Limb (tissue), 2 donors: ENCODE measurements around the gene ZNF675.
"Not testable (repeated sequence)": the region's sequence is repeated elsewhere in the genome, so short reads cannot be mapped to it uniquely, and the experiment has no call there.

Experiments used
- DNase-seq, 2 donors: peaks; one replicate each; pipeline ENCODE4 v3.0.0-alpha.2; 2016; ENCODE audit errors: extremely low spot score in 2 of 2

ZNF675 gene

GRCh38 chr19:23686621-23687423 lies at the start of gene ZNF675:
ZNF675 (minus strand) TSS chr19:23687212; CDS start chr19:23687033, 179 bp downstream.
- DNase-seq, result peak; percentile 91 to 92

- not testable (repeated sequence) for DNase-seq
Measured at GRCh38 chr19:23730729-23731465, 43.9 kb upstream of the ZNF675 start.

DNA sequence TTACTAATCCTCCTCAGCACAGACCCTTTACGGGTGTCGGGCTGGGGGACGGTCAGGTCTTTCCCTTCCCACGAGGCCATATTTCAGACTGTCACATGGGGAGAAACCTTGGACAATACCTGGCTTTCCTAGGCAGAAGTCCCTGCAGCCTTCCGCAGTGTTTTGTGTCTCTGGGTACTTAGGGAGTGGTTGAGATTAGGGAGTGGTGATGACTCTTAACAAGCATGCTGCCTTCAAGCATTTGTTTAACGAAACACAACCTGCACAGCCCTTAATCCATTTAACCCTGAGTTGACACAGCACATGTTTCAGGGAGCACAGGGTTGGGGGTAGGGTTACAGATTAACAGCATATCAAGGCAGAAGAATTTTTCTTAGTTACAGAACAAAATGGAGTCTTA lies 37.1 kb upstream of the ZNF675 start:
- not testable (repeated sequence) for DNase-seq

GRCh38 chr19:23718802-23719201 lies 31.8 kb upstream of the ZNF675 start:
- DNase-seq, result no peak

DNA sequence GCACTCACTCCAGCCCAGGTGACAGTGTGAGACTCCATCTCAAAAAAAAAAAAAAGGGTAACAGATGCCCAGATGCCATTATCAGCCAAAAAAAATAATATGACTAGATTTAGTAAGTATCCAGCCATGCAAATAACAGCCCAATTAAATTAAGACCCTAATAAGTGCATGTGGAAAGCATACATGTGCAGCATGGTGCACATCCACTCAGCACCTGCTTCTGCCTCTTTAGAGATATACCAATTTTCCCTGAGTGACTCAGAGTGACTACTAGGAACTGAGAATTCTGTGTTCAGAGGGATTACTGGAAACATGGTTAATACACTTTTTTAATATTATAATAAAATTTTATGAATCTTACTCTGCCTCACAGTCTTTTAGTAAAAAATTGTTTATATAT lies 29.8 kb upstream of the ZNF675 start:
- no peak for DNase-seq

GRCh38 chr19:23709347-23709746 lies 22.3 kb upstream of the ZNF675 start:
- no peak for DNase-seq

DNA sequence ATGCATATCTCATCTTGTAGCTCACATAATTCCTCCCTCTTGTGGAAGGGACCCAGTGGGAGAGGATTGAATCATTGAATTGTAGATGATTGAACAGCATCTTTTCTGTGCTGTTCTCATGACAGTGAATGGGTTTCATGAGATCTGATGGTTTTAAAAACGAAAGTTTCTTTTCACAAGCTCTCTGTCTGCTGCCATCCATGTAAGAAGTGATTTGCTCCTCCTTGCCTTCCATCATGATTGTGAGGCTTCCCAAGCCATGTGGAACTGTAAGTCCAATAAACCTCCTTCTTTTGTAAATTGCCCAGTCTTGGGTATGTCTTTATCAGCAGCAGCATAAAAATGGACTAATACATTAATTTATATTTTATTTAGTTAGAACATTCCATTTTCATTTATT lies 19.6 kb upstream of the ZNF675 start:
- DNase-seq, result no peak

DNA sequence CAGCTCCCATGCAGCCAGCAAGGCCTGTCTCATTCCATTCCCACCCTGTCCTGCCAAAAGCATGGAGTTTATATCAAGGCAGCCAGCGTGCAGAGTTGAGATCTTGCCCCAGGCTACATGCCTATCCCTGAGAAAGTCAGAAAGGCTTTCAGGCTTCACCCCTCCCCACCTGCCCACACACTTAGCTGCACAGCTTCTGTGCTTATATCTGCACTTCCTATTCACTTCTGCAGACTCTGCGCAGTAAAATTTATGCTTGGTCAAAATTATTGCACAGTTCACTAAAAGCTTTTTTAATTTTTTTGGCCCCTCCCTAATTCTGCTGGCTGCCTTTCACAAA lies 12.5 kb upstream of the ZNF675 start:
- no peak for DNase-seq

DNA sequence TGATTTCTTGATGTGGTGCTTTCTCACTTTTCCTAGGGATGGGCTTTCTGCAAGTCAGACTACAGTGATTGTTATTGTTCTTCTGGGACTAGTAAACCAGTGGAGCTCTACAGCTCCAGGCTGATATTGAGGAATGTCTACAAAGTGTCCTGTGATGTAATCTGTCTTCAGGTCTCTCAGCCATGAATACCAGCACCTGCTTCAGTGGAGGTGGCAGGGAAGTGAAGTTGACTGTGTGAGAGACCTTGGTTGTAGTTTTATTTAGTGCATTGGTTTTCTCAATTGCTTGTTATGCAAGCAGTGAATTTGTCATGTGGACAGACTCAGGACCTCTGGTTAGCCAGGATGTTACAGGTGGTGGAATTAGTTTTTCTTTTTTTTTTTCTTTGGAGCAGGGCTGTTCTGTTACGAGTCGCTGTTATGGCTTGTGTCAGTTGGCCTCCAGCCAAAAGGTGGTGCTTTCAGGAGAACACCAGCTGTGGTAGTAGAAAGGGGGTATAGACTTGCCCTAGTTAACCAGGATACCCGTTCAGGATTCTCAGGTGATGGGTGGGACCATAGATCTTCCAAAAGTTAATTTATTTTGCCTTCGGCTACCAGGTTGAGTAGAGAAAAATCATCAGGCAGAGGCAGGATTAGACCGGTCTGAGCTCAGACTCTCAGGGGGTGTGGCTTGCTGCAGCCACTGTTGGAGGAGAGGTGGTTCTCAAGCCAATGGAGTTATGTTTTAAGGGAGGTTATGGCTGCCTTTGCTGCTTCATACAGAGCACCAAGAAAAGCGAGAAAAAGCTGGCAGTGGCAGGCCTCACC lies 11.9 kb upstream of the ZNF675 start:
- peak in 1 of 2 donors; percentile 27 for DNase-seq

- not testable (repeated sequence) for DNase-seq
Measured at GRCh38 chr19:23692937-23693336, 5.9 kb upstream of the ZNF675 start.

- DNase-seq, result no peak
Measured at GRCh38 chr19:23673132-23673531, 13.9 kb downstream of the ZNF675 start.

GRCh38 chr19:23668606-23669005 lies 18.4 kb downstream of the ZNF675 start:
- DNase-seq, result not testable (repeated sequence)

GRCh38 chr19:23665651-23666410 lies 21.2 kb downstream of the ZNF675 start:
- DNase-seq, result no peak

DNA sequence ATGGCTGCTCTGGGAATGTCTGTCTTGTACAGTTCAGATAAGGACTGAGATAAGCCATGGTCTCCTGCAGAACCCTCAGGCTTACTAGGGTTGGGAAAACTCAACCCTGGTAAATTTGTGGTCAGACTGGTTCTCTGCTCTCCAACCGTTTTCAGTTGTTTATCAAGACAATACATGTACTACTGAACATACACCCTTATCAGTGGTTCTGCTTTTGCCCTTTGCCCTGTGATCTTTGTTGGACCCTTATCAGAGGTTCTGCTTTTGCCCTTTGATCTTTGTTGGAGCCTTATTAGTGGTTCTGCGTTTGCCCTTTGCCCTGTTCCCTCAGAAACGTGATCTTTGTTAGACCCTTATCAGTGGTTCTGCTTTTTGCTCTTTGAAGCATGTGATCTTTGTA lies 37.2 kb downstream of the ZNF675 start:
- not testable (repeated sequence) for DNase-seq
